GM10248 (cell line): ENCODE measurements around the gene DNAH10.

Experiments
- CTCF ChIA-PET: fragments of 300-600 bp; sonication (Branson Sonifier 250); formaldehyde crosslinking; extraction: SDS; loops from one replicate; lab custom pipeline; 2021; ENCODE audit warnings: antibody characterized with exemption; lab: Yijun Ruan, JAX
- POLR2A ChIA-PET: fragments of 350-650 bp; sonication (Branson Sonifier 250); formaldehyde crosslinking; extraction: SDS; loops from one replicate; lab custom pipeline; 2020; ENCODE audit warnings: antibody characterized with exemption; lab: Yijun Ruan, JAX
- DNase-seq: peaks from one replicate; pipeline ENCODE4 v3.0.0; 2012; ENCODE audit errors: extremely low spot score
- TF ChIP-seq, protein P1 (sequence below): IDR thresholded peaks from 2 replicates; pipeline ENCODE4 v1.5.1; 2012; ENCODE audit warnings: mild to moderate bottlenecking, low read depth; ENCODE audit errors: extremely low read depth, missing control alignments, control extremely low read depth

The DNAH10 gene

DNA sequence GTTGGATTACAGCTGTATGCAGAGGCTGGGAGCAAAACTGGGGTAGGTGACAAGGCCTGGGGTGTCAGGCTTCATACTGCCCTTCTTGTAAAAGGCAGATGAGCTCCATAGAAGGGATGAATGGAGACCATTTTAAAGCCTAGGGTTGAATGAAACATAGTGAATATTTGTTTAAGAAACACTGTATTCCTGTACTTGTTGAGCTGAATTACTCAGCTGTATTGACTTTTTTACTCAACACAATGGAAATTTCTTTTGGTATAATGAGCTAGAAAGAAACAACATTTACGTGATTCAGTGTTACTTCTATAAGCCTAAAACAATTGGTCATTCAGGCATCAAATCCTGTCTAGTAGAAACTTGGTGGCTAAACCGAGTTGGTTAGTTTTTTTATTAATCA, 35.9 kb upstream of the DNAH10 start:
- TF ChIP-seq, protein P1, sequence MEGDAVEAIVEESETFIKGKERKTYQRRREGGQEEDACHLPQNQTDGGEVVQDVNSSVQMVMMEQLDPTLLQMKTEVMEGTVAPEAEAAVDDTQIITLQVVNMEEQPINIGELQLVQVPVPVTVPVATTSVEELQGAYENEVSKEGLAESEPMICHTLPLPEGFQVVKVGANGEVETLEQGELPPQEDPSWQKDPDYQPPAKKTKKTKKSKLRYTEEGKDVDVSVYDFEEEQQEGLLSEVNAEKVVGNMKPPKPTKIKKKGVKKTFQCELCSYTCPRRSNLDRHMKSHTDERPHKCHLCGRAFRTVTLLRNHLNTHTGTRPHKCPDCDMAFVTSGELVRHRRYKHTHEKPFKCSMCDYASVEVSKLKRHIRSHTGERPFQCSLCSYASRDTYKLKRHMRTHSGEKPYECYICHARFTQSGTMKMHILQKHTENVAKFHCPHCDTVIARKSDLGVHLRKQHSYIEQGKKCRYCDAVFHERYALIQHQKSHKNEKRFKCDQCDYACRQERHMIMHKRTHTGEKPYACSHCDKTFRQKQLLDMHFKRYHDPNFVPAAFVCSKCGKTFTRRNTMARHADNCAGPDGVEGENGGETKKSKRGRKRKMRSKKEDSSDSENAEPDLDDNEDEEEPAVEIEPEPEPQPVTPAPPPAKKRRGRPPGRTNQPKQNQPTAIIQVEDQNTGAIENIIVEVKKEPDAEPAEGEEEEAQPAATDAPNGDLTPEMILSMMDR: no peak
- POLR2A ChIA-PET: no interaction called here
- CTCF ChIA-PET: interaction anchor here (3.2 kb wide), 1 partner anchor 12 kb away, joined by 11 read pairs; no protein-coding TSS in a partner anchor
- no peak for DNase-seq

DNA sequence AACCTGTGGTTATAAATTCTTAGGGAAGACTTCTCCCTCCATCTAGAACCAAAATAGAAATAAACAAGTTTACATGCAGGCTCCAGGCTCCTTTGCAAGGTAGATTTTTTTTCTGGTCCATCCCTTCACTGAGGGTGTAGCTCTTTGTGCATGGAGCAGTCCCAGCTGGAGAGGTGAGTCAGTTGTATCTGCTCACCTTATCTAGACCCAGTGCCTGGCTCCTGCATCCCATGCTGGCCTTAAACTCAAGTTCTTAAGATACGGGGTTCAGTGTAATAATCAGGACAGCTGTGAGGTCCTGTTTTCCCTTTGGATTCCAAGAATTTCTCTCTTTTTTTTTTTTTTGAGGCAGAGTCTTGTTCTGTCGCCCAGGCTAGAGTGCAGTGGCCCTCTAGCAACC, 35.1 kb upstream of the DNAH10 start:
- CTCF ChIA-PET: interaction anchor here (3.2 kb wide), 1 partner anchor 13 kb away, joined by 11 read pairs; no protein-coding TSS in a partner anchor

DNA sequence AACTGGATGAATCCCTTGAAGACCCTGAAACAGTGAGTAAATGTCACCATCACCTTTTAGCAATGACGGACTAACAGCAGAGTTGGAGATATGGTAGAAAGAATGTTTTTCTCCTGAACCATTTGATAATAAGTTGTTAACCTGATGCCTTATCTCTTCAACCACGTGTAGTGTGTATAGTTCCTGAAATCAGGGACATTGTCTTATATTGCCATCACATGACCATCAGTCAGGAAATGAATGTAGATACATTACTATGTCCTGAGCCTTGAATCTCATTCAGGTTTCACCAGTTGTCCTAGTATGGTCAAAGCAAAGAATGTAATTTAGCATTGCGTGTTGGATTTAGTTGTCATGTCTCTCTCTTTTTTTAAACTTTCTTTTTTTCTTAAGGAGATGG, 34.2 kb upstream of the DNAH10 start:
- TF ChIP-seq, protein P1: no peak
- POLR2A ChIA-PET: no interaction called here
- no peak for DNase-seq
- CTCF ChIA-PET: no interaction called here

More for the DNA sequence above, 35.1 kb upstream of the DNAH10 start:
- DNase-seq: no peak
- POLR2A ChIA-PET: no interaction called here
- TF ChIP-seq, protein P1: no peak

DNA sequence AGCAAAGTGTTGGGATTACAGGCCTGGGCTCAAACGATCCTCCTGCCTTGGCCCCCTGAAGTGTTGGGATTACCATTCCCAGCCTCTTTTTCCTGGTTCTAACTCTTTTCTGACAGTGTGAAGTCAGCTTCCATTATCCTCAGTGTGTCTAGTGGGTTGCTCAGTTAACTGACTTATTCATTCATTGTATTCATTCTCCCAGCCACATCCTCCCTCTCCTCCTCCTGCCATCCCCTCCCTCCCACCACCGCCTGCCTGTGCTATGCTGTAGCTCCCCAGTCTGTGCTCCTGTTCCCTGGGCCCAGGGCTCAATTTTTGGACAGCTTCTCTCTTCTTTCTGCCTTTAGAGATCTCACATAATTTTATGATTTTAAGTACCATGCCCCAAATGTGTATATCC, 30.5 kb upstream of the DNAH10 start:
- no peak for DNase-seq
- POLR2A ChIA-PET: no interaction called here
- CTCF ChIA-PET: no interaction called here
- TF ChIP-seq, protein P1: no peak

DNA sequence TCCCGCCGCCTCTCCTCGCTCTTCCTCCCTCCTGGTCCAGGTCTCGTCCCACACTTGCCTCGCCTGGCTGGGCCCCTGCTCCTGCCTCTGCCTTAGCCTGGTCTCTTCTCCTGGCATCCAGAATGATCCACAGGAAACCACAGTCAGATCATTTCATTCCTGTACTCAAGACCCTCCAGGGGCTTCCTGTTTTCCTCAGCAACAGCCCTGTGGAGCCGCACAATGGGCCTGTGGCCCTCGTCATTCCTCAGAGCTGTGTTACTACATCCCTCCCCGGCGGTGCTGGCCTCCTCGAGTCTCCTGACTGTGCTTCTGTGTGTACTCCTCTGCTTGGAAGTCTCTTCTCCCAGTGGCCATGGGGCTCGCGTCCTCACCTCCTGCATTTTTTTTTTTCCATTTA, 29.9 kb upstream of the DNAH10 start:
- no peak for DNase-seq
- CTCF ChIA-PET: no interaction called here
- TF ChIP-seq, protein P1: no peak
- POLR2A ChIA-PET: no interaction called here

DNA sequence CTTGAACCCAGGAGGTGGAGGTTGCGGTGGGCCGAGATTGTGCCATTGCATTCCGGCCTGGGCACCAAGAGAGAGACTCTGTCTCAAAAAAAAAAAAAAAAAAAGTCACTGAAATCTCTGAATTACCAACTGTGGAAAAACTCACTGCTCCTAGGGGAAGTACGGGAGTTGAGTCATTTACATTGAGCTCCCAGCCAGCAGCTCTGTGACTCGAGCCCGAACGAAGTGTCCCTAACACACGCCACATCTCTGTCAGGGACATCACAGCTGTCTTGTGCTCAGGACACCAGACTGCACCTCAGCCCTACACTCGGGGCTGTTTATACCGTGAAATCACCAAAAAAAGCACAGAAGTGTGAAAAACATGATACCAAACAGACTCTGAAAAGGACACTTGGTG, 28.9 kb upstream of the DNAH10 start:
- TF ChIP-seq, protein P1: no peak
- ChIA-PET POLR2A (no interaction called here), CTCF (no interaction called here)
- no peak for DNase-seq

DNA sequence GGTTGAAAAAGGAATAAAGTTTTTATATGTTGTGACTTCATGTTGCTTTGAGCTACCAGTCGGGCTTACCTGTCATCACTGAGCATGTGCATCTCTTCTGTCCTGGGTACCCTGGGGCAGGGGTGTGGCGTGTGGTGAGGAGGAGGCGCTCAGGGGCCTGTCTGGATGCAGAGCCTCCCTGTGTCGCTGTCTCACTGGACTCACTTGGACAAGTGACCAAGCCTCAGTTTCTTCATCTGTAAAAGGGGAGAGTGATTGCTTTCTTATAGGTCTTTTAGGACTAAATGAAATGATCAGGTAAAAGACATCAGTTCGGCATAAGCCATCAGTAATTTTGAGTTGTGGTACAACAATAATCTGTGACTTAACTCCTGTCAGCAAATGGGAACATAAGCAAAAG, 27.8 kb upstream of the DNAH10 start:
- DNase-seq: no peak
- TF ChIP-seq, protein P1: no peak
- ChIA-PET POLR2A (no interaction called here), CTCF (interaction anchor here (1.1 kb wide), 2 partner anchors 22 to 28 kb away, joined by 3 to 4 read pairs; partner anchors contain the start of genes ATP6V0A2 and DNAH10)
